Measurements from ENCODE around the gene SLC45A1.
A peak's percentile ranks its signal among the peaks of the same experiment; 100 is the strongest.

SLC45A1 gene

GRCh38 chr1:8364528-8365442 is 46.9 kb downstream of the SLC45A1 start:
- Histone ChIP-seq H3K79me1 (ENCODE audit: low read depth, low read length) (peaks cover 17% of the 10 kb centered on the region), H2BK15ac (ENCODE audit: low read length) (no peak overlapping the region), H2BK5ac (ENCODE audit: low read length) (no peak overlapping the region), H3K36me3 (replicated peaks in 1 of 2; ENCODE audit: control insufficient read depth in 2 of 2, insufficient read depth in 2 of 2, low read length in 2 of 2) (peaks cover 33 to 68% of the 10 kb centered on the region in 2 donors), H3K4ac (ENCODE audit: low read length) (no peak overlapping the region), H3K27me3 (ENCODE audit: control insufficient read depth in 3 of 3, insufficient read depth in 3 of 3, low read depth in 1 of 3, low read length in 3 of 3) (no peaks in the 10 kb centered on the region), H4K8ac (ENCODE audit: low read depth, low read length) (no peak overlapping the region), H3K14ac (ENCODE audit: low read length) (peak overlapping the region; percentile 6), H2AFZ (ENCODE audit: low read length) (no peak overlapping the region), H3K4me1 (ENCODE audit: control insufficient read depth in 2 of 2, insufficient read depth in 1 of 2, low read depth in 1 of 2, low read length in 2 of 2) (peaks cover 8 to 16% of the 10 kb centered on the region in 2 donors), H3K27ac (replicated peaks; ENCODE audit: low read length) (no peak overlapping the region), H2BK12ac (ENCODE audit: low read length) (no peak overlapping the region), H3K18ac (ENCODE audit: low read length) (peak overlapping the region; percentile 69), H3K9ac (ENCODE audit: low read depth, low read length, poor library complexity) (peak overlapping the region; percentile 44), H2BK120ac (ENCODE audit: low read depth, low read length) (no peak overlapping the region), H4K91ac (ENCODE audit: low read depth, low read length, poor library complexity) (no peak overlapping the region), H2AK5ac (ENCODE audit: low read depth, low read length) (no peak overlapping the region), H3K4me2 (ENCODE audit: insufficient read depth, low read length, poor library complexity, severe bottlenecking) (no peak overlapping the region), H3K4me3 (ENCODE audit: low read length in 2 of 2) (peak overlapping the region in 1 of 2 donors; percentile 56), H3K9me3 (replicated peaks in 1 of 2; ENCODE audit: control insufficient read depth in 2 of 2, insufficient read depth in 1 of 2, low read depth in 1 of 2, low read length in 2 of 2) (peaks cover 2 to 3% of the 10 kb centered on the region in 2 donors), H3K23ac (ENCODE audit: low read depth, low read length, poor library complexity) (peak overlapping the region; percentile 78)
- no peak for DNase-seq (ENCODE audit: low spot score)
- WGBS, 2 donors (ENCODE audit: extremely low coverage in 2 of 2, insufficient read length in 2 of 2, insufficient replicate concordance in 1 of 2) = no CpG with 5 or more reads among the region's 29 CpGs

GRCh38 chr1:8365661-8366362 is 47.9 kb downstream of the SLC45A1 start:
- Histone ChIP-seq H3K4ac (ENCODE audit: low read length) (no peak overlapping the region), H2AK5ac (ENCODE audit: low read depth, low read length) (no peak overlapping the region), H3K18ac (ENCODE audit: low read length) (no peak overlapping the region), H3K4me3 (ENCODE audit: low read length in 2 of 2) (no peak overlapping the region), H2BK12ac (ENCODE audit: low read length) (no peak overlapping the region), H2BK120ac (ENCODE audit: low read depth, low read length) (no peak overlapping the region), H3K27ac (replicated peaks; ENCODE audit: low read length) (no peak overlapping the region), H3K4me2 (ENCODE audit: insufficient read depth, low read length, poor library complexity, severe bottlenecking) (no peak overlapping the region), H4K91ac (ENCODE audit: low read depth, low read length, poor library complexity) (no peak overlapping the region), H3K27me3 (ENCODE audit: control insufficient read depth in 3 of 3, insufficient read depth in 3 of 3, low read depth in 1 of 3, low read length in 3 of 3) (no peaks in the 10 kb centered on the region), H2BK5ac (ENCODE audit: low read length) (no peak overlapping the region), H3K4me1 (ENCODE audit: control insufficient read depth in 2 of 2, insufficient read depth in 1 of 2, low read depth in 1 of 2, low read length in 2 of 2) (peaks cover 16 to 24% of the 10 kb centered on the region in 2 donors), H4K8ac (ENCODE audit: low read depth, low read length) (no peak overlapping the region), H3K9ac (ENCODE audit: low read depth, low read length, poor library complexity) (no peak overlapping the region), H2AFZ (ENCODE audit: low read length) (no peak overlapping the region), H3K36me3 (replicated peaks in 1 of 2; ENCODE audit: control insufficient read depth in 2 of 2, insufficient read depth in 2 of 2, low read length in 2 of 2) (peaks cover 33 to 68% of the 10 kb centered on the region in 2 donors), H3K23ac (ENCODE audit: low read depth, low read length, poor library complexity) (no peak overlapping the region), H3K9me3 (replicated peaks in 1 of 2; ENCODE audit: control insufficient read depth in 2 of 2, insufficient read depth in 1 of 2, low read depth in 1 of 2, low read length in 2 of 2) (peaks cover 2 to 3% of the 10 kb centered on the region in 2 donors), H2BK15ac (ENCODE audit: low read length) (no peak overlapping the region), H3K79me1 (ENCODE audit: low read depth, low read length) (peaks cover 12% of the 10 kb centered on the region), H3K14ac (ENCODE audit: low read length) (no peak overlapping the region)
- DNase-seq (ENCODE audit: low spot score) = no peak
- WGBS, 2 donors (ENCODE audit: extremely low coverage in 2 of 2, insufficient read length in 2 of 2, insufficient replicate concordance in 1 of 2) = no CpG with 5 or more reads among the region's 24 CpGs

GRCh38 chr1:8367571-8368194 is 49.8 kb downstream of the SLC45A1 start:
- Histone ChIP-seq H2BK15ac (ENCODE audit: low read length) (no peak overlapping the region), H3K23ac (ENCODE audit: low read depth, low read length, poor library complexity) (no peak overlapping the region), H3K4me3 (ENCODE audit: low read length in 2 of 2) (no peak overlapping the region), H4K91ac (ENCODE audit: low read depth, low read length, poor library complexity) (no peak overlapping the region), H2BK5ac (ENCODE audit: low read length) (no peak overlapping the region), H2BK12ac (ENCODE audit: low read length) (no peak overlapping the region), H4K8ac (ENCODE audit: low read depth, low read length) (no peak overlapping the region), H3K36me3 (replicated peaks in 1 of 2; ENCODE audit: control insufficient read depth in 2 of 2, insufficient read depth in 2 of 2, low read length in 2 of 2) (peaks cover 18 to 59% of the 10 kb centered on the region in 2 donors), H3K27ac (replicated peaks; ENCODE audit: low read length) (no peak overlapping the region), H3K9me3 (replicated peaks in 1 of 2; ENCODE audit: control insufficient read depth in 2 of 2, insufficient read depth in 1 of 2, low read depth in 1 of 2, low read length in 2 of 2) (peaks cover 2 to 3% of the 10 kb centered on the region in 2 donors), H3K4ac (ENCODE audit: low read length) (no peak overlapping the region), H2BK120ac (ENCODE audit: low read depth, low read length) (no peak overlapping the region), H3K9ac (ENCODE audit: low read depth, low read length, poor library complexity) (no peak overlapping the region), H3K4me2 (ENCODE audit: insufficient read depth, low read length, poor library complexity, severe bottlenecking) (no peak overlapping the region), H2AFZ (ENCODE audit: low read length) (no peak overlapping the region), H2AK5ac (ENCODE audit: low read depth, low read length) (no peak overlapping the region), H3K27me3 (ENCODE audit: control insufficient read depth in 3 of 3, insufficient read depth in 3 of 3, low read depth in 1 of 3, low read length in 3 of 3) (no peaks in the 10 kb centered on the region), H3K79me1 (ENCODE audit: low read depth, low read length) (peaks cover 9% of the 10 kb centered on the region), H3K14ac (ENCODE audit: low read length) (no peak overlapping the region), H3K4me1 (ENCODE audit: control insufficient read depth in 2 of 2, insufficient read depth in 1 of 2, low read depth in 1 of 2, low read length in 2 of 2) (peaks cover 35 to 38% of the 10 kb centered on the region in 2 donors), H3K18ac (ENCODE audit: low read length) (peak overlapping the region; percentile 20)
- no CpG with 5 or more reads among the region's 8 CpGs for WGBS, 2 donors (ENCODE audit: extremely low coverage in 2 of 2, insufficient read length in 2 of 2, insufficient replicate concordance in 1 of 2)
- no peak for DNase-seq (ENCODE audit: low spot score)

Measured in neuronal stem cell (in vitro differentiated cells).